Kidney tubule cell (primary cell): Measurements from ENCODE around the gene OR56B1.

Source experiments
- DNase-seq: peaks from one replicate; pipeline ENCODE4 v3.0.0-alpha.2; 2018; ENCODE audit warnings: low spot score

OR56B1 gene

DNA sequence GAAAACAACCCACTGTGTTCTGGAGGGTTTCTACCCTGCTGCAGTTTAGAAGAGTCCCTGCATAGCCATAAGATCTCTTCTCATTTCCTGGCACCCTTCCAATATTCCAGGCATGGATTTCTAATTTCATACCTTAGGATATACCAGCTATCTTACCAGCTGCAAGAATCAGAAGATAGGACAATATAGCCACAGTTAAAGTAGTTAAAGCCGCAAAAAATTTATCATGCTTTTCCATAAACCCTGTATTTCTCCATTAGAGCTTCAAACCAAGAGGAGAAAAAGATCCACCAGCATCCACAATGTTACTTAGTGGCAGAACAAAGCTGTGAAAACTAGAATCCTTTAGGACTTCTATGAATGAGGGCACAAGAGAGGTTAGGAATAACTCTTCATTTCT, 8.6 kb upstream of the OR56B1 start:
- DNase-seq: no peak

DNA sequence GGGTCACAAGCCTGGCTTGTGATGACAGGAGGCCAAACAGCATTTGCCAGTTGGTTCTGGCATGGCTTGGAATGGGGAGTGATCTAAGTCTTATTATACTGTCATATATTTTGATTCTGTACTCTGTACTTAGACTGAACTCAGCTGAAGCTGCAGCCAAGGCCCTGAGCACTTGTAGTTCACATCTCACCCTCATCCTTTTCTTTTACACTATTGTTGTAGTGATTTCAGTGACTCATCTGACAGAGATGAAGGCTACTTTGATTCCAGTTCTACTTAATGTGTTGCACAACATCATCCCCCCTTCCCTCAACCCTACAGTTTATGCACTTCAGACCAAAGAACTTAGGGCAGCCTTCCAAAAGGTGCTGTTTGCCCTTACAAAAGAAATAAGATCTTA, 843 bp downstream of the OR56B1 start:
- DNase-seq: peak; percentile 23

DNA sequence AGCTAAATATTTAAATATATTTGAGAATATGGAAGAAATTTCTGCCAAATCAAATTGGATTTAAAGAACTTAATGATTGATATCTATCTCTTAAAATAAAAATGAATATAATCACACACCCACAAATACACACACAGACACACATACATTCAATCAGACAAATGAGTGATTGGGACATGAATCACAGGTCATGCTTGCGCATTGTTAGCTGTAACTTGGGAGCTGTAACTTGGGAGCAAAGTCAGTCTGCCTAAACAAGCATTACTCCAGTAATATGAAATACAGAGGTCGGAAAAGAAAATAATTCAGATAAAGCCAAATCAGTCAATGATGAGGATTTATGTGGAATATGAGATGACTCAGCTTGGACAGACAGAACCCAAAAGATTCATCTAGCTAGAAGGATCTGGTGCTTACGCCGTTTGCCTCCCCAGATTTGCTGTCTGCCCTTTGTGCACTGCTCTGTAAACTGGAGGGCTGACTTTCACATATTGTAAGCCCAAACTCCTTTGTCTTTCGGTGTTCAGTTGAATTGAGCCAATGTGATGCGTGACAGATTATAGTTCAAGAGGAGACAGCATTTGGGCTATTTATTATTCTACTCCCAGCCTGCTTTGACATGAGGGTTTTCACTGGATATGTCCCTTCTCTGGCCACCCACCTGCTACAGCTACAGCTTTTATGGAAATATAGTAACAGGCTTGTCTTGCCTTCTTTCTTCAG, 1.6 kb downstream of the OR56B1 start:
- DNase-seq: peak; percentile 11

DNA sequence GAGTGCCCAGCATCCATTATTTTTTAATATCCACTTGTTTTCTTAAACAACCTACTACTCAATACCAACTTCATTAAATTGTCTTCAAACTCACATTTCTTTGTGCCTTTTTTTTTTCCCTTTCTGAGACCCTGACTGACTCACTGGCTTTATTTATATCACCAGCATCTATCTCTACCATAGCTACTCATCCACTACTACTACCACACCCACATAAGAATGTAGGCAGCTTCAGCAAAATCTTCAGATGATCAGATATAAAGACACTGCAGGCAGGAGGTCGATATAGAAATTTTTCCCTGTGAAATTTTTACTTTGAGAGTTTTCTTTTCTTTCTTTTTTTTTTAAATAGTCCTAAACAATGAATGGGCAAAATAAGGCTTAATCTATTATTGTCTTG, 2.2 kb downstream of the OR56B1 start:
- DNase-seq: no peak

DNA sequence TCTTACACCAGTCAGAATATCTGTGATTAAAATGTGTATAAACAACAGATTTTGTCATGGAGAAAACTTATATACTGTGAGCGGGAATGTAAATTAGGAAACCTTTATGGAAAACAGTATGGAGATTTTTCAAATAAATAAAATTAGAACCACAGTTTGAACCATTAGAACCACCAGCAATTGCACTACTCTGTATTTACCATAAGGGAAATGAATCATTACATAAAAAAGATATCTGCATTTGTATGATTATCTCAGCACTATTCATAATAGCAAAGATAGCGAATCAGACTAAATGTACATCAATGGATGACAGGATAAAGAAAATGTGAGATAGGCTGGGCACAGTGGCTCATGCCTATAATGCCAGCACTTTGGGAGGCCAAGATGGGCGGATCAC, 10.4 kb downstream of the OR56B1 start:
- DNase-seq: no peak

DNA sequence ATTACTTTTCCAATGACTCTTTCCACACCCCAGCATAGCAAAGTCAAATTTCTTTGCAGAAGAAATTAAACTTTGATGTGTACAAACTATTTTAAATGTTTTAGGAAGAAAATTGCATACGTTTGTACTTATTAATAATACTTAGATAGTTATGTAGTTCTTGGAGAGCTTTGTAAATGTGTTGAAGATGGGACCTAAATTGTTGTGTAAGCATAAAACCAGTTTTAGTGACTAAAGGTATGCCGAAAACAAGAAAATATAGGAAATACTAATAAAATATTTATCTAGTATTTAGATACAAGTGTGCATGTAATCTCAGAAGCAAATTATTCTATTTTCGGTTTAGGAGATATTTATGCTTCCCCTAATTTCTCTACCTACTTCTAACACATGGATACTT, 13.6 kb downstream of the OR56B1 start:
- no peak for DNase-seq

DNA sequence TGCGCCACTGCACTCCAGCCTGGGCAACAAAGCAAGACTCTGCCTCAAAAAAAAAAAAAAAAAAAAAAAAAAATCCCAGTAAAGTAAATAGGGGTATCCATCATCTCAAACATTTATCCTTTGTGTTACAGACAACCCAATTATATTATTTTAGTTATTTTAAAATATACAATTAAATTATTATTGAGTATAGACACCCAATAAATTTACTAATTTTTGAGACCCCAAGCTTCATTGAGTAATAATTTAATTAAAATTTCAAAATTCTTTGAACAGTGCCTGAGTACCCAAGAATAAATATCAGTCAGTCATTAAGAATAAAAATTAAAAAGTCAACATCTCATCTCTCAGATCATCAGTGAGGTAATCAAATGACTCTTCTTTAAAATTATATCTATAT, 17.7 kb downstream of the OR56B1 start, which contains the start of gene OR52N4:
Gene OR52N4, plus strand, starts transcription at position 301 of the 400 bp plus-strand sequence. CDS start 498 bp downstream, outside the sequence.
- no peak for DNase-seq

DNA sequence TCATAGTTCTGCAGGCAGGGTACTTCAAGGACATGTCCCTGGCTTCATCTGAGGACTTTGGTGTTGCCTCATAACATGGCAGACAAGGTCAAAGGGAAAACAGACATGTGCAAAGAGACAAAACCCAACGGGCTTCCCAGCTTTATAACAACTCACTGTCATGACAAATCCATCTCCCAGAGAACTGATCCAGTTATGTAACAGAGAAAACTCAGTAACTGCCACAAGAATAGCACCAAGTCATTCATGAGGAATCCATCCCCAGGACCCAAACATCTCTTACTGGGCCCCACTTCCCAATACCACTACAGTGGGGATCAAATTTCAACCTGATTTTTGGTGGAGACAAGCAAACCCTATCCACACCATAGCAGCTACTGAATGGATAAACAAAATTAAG, 30.8 kb downstream of the OR56B1 start:
- DNase-seq: no peak

DNA sequence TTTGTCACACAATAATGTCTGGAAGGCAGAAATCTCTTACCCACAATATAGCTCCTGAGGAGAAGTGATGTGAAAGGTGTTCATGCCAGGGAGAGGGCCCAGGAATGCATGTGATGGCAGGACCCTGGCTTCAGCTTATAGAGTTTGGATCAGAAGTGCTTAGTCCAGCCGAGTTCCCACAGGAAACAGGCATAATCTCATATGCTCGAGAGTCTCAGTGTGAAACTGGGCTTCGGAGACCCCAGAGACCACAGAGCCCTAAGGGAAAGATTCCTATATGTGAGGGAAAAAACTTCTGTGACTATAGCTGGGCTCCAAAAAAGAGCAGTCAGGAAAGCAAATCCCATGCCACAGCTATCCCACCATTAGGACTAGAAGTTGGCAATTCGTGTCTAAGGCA, 47.0 kb downstream of the OR56B1 start, which contains the start of gene OR52N5:
Gene OR52N5, minus strand, starts transcription at position 101 of the 400 bp plus-strand sequence. CDS start 4,721 bp downstream, outside the sequence.
- no peak for DNase-seq
